HG03342 (cell line): ENCODE measurements around the gene SCP2.

Experiments used
- ATAC-seq: cut with Tn5 transposase; IDR thresholded peaks from one replicate; pipeline ENCODE4 v1.9.1; 2021; ENCODE audit warnings: mild to moderate bottlenecking, moderate library complexity; ENCODE audit not compliant: unreplicated experiment

The SCP2 gene

GRCh38 chr1:53093778-53094532, 166.9 kb downstream of the SCP2 start:
- ATAC-seq, result no peak

DNA sequence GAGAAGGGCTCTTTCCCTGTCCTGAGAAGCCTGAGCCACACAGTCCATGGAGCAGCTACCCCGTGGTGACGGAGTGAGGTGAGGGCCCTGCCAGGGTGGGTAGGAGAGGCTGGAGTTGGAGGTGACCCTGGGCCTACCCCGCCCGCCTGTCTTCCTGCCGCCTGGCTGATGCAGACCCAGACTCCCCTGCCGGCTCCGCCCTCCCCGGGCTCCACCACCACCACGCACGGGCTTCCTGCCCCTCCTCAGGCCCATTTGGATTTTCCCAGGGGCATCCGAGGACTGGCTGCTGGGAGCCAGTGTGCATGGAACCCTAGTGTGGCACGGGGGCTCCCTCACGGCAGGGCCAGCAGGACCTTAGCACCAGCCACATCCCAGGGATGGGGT, 167.4 kb downstream of the SCP2 start:
- no peak for ATAC-seq
